HEK293T (cell line): ENCODE results near the gene ATP8A2.

Source experiments
- ARNT ChIP-seq: fragments of 450-650 bp; IDR thresholded peaks from 2 replicates; pipeline ENCODE4 v1.6.1; 2017; ENCODE audit warnings: mild to moderate bottlenecking
- CTBP1 ChIP-seq: fragments of 450-650 bp; IDR thresholded peaks from 2 replicates; pipeline ENCODE4 v1.6.1; 2016; ENCODE audit warnings: borderline replicate concordance
- ELF4 ChIP-seq: fragments of 450-650 bp; IDR thresholded peaks from 2 replicates; pipeline ENCODE4 v1.6.1; 2017; ENCODE audit warnings: antibody characterized with exemption
- FOXM1 ChIP-seq: fragments of 450-650 bp; IDR thresholded peaks from 2 replicates; pipeline ENCODE4 v1.6.1; 2017; ENCODE audit warnings: mild to moderate bottlenecking, borderline replicate concordance
- HDGF ChIP-seq: fragments of 450-650 bp; IDR thresholded peaks from 2 replicates; pipeline ENCODE4 v1.6.1; 2017; ENCODE audit warnings: antibody characterized with exemption, borderline replicate concordance
- LEF1 ChIP-seq: fragments of 450-650 bp; IDR thresholded peaks from 2 replicates; pipeline ENCODE4 v1.6.1; 2017; ENCODE audit warnings: mild to moderate bottlenecking, borderline replicate concordance
- NFRKB ChIP-seq: fragments of 450-650 bp; IDR thresholded peaks from 2 replicates; pipeline ENCODE4 v1.6.1; 2016; ENCODE audit warnings: mild to moderate bottlenecking, moderate library complexity
- PKNOX1 ChIP-seq: fragments of 450-650 bp; IDR thresholded peaks from 2 replicates; pipeline ENCODE4 v1.6.1; 2016
- SP1 ChIP-seq: fragments of 450-650 bp; IDR thresholded peaks from 2 replicates; pipeline ENCODE4 v1.6.1; 2017
- SUZ12 ChIP-seq: fragments of 450-650 bp; IDR thresholded peaks from 2 replicates; pipeline ENCODE4 v1.6.1; 2016; ENCODE audit warnings: mild to moderate bottlenecking
- TARDBP ChIP-seq: fragments of 450-650 bp; IDR thresholded peaks from 2 replicates; pipeline ENCODE4 v1.6.1; 2016
- ZNF384 ChIP-seq: fragments of 450-650 bp; IDR thresholded peaks from 2 replicates; pipeline ENCODE4 v1.6.1; 2016

- TF ChIP-seq LEF1 (no peak), SP1 (no peak), ARNT (no peak), TARDBP (no peak), SUZ12 (no peak), HDGF (no peak), ZNF384 (no peak), FOXM1 (no peak), ELF4 (no peak), PKNOX1 (no peak), CTBP1 (no peak), NFRKB (no peak)
Observed at GRCh38 chr13:25846222-25846984, 474.6 kb downstream of the ATP8A2 start.
